Left lobe of liver (tissue), 2 donors: ENCODE results near the gene GALNT12. TPM values are rescaled to one million over a fixed set of nuclear protein-coding genes. Genes with fewer than 3 reads are reported as not detected.

Experiments
- ATAC-seq: fragments of 200-7000 bp; cut with Tn5 transposase; one replicate; pipeline ENCODE4 v1.9.1; 2020; ENCODE audit warnings: mild to moderate bottlenecking, moderate library complexity
- DNase-seq: peaks from one replicate; pipeline ENCODE4 v3.0.0-alpha.2; 2020; ENCODE audit warnings: low spot score
- total RNA-seq: library from RNA; stranded (reverse); gene quantifications from one replicate; pipeline ENCODE4 v1.2.1, GENCODE V29; 2021
- donor health status: DM: no; HTN: no; CAD: no; lungs with moderate emphysema.
- donor health status: DM: no; HTN: yes; CAD: no.

GALNT12 gene
- total RNA-seq, 1 donor from 2014 or later = 0.35 TPM

GRCh38 chr9:98877311-98877710, 69.8 kb downstream of the GALNT12 start:
- DNase-seq (peak; percentile 24), ATAC-seq (no peak)

- DNase-seq = peak; percentile 14
- peak; percentile 51 for ATAC-seq
Observed at GRCh38 chr9:98879094-98879962, 71.9 kb downstream of the GALNT12 start.

DNA sequence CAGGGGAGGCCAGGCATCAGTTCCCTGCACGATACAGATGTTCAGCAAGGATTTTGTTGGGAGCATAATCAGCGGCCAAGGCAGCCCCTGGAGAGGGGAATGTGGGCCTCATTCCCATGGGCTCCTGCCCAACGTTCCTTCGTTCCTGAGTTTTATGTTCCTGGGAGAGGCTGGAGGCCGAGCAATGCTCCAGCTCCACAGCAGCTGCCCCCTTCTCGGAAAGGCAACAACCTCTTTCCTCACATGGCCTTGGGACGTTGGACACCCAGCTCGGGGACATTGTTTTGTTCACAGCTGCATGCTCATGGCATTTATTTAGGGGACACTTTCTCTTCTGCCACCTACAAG, 72.5 kb downstream of the GALNT12 start:
- peak; percentile 16 for DNase-seq
- ATAC-seq = no peak

DNA sequence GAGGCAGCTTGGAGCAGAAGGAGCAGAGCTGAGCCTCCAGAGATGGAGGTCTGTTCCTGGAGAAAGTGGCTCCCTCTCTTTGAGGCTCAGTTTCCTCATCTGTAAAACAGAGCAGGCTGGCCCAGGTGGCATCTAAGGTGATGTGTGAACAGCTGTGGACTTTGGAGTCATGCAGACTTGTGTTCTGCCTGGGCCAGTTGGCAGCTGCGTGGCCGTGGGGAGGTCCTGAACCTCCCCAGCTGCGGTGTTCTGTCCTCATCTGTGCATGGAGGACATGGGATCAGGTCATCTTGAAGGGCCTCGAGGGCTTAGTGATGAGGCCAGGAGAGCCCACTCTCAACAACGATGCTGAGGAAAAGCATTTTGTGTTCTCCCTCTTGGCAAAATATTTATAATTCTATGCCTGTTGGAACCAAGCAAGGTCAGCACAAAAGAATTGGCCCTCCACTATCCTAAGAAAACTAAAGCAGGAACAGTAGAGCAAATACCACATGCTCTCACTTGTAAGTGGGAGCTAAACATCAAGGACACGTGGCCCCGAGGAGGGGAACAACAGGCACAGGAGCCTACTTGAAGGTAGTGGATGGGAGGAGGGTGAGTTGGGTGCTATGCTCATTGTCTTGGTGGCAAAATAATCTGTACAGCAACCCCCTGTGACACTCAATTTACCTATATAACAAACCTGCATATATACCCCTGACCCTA, 73.0 kb downstream of the GALNT12 start:
- DNase-seq (peak; percentile 34), ATAC-seq (peak; percentile 83)

DNA sequence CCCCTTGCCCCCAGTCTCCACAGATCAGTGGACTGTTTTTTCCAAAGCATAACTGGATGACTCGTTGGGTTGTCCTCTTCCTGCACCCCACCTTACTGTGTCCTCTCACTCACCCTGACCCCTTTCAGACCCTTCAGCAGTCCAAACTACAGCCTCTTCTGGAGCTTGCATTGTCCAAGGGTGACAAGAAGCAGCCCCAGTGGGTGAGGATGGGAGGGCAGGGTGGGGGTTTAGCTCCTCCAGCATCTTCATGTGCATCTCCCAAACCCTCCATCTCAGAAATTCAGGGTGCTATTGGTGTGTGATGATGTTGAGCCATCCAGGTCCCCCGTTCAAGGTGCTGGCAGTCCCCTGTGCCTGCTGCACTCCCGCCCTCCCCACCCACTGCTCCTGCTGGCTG, 73.9 kb downstream of the GALNT12 start:
- DNase-seq (peak; percentile 28), ATAC-seq (no peak)

- DNase-seq (peak; percentile 12), ATAC-seq (no peak)
Observed at GRCh38 chr9:98881836-98882568, 74.5 kb downstream of the GALNT12 start.

- DNase-seq (peak; percentile 5), ATAC-seq (no peak)
Observed at GRCh38 chr9:98882569-98882923, 75.1 kb downstream of the GALNT12 start.

DNA sequence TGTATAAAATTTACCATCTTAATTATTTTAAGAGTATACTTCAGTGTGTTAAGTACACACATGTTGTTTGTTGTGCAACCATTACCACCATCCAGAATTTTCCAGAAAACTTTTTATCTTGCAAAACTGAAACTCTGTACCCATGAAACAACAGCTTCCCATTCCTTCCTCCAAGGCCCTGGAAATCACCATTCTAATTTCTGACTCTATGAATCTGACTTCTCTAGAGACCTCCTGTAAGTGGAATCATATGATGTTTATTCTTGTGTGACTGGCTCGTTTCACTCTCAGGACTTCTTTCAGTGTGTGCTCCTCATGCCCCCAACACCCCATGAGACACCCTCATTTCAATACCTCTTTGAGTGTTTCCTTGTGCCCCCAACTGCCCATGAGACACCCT, 75.8 kb downstream of the GALNT12 start:
- no peak for ATAC-seq

DNA sequence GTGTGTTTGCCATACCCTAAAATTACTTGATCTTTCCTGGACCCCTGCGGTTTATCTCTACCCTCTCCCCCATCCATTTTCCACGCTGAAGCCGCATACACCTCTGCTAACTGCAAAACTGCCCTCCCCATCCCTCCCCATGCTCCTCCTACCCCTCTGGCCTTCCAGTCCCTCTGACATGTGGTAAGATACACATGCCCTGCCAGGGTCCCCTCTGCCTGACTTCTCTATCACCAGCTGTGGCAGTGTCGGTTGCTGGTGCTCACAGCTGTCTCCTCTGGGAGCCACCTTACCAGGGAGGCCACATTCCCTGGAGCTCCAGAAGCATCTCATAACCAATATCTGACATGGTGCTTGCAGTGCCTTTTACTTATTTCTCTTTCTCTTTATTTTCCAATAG, 77.4 kb downstream of the GALNT12 start:
- peak; percentile 10 for DNase-seq
- ATAC-seq = no peak

More for the DNA sequence above, 75.8 kb downstream of the GALNT12 start:
- no peak for DNase-seq

DNA sequence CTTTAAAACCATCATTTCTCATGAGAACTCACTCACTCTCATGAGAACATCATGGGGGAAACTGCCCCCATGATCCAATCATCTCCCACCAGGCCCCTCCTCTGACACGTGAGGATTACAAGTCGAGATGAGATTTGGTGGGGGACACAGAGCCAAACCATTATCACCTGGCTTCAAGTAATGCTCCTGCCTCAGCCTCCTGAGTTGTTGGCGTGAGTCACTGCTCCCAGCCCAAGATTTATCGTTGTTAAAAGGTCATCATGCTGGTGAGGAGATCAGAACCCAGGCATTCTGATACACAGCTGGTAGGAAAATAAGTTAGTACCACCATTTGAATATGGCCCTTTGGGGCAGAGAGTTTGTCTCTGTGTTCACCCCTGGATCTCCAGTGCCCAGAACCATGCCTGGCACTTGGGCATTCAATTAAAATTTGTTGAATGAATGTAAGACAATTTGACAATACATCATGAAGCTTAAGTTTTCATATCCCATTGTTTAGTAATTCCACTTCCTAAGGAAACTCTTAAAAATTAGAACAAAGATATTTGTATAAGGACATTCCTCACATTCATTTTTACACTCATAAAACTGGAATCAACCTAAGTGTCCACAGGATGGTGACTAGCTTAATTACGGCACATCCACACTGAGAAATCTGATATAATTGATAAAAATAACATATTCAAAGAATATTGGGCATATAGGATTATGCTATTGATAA, 78.3 kb downstream of the GALNT12 start:
- DNase-seq = peak; percentile 3
- no peak for ATAC-seq

DNA sequence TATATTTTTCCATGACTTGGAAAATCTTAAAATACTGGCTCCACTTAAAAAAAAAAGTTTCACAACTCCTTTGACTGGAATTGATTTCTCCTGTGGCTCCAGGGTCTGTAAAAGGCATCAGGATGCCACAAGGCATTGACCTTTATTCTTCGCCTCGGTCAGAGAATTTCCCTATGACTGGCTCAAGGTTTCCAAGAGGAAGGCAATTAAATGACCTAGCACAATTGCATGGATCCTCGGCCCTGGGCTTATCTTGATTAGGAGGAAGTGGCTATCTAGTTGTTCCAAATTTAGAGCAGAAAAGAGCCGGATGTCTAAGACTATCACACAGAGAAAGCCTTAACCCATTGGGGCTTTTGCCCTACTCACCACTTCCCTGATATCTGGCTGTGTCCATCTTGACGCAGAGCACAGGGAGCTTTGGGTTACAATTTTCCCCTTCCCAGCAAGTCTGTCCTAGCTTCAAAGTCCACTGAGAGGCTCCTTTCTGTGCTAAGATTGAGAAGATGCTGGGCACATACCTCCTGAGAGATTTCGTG, 79.3 kb downstream of the GALNT12 start:
- DNase-seq (peak; percentile 11), ATAC-seq (peak; percentile 26)

GRCh38 chr9:98887918-98888510, 80.5 kb downstream of the GALNT12 start:
- ATAC-seq (no peak), DNase-seq (peak; percentile 29)

- ATAC-seq (no peak), DNase-seq (no peak)
Observed at GRCh38 chr9:98888801-98889421, 81.4 kb downstream of the GALNT12 start.

DNA sequence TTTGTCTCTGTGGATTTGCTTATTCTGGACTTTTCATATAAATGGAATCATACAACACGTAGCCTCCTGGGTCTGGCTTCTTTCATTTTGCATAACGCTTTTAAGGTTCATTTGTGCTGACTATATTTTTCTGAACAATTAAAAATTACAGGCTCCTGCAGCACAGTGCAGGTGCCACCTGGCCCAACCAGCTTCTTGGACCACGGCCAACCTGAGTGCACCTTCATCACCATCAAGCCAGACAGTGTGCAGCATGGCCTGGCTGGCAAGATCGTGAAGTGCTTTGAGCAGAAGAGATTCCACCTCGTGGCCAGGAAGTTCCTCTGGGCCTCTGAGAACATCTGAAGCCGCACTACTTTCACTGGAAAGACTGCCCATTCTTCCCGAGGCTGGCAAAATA, 82.8 kb downstream of the GALNT12 start:
- no peak for ATAC-seq

GRCh38 chr9:98892288-98892687, 84.8 kb downstream of the GALNT12 start:
- no peak for ATAC-seq

More for the DNA sequence above, 82.8 kb downstream of the GALNT12 start:
- DNase-seq = peak; percentile 16

DNA sequence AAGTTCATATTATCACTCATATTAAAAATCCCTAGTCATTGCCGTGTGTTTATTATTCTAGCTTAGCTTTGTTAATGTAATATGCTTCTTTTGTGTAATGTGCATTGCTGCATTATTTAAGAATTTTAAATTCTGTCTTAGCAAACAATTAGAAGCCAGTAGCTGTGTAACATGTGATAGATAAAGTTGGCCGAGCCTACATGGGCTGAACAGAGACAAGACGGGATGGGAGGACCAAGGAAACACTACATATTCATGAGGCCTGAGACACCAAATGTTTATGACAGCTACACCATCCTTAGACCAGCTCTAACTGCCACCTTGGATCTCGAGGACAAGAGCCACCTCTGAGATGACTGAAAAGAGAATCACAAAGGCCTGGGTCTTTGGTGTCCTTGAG, 85.2 kb downstream of the GALNT12 start:
- ATAC-seq (no peak), DNase-seq (peak; percentile 4)

More at GRCh38 chr9:98892288-98892687, 84.8 kb downstream of the GALNT12 start:
- DNase-seq = no peak

DNA sequence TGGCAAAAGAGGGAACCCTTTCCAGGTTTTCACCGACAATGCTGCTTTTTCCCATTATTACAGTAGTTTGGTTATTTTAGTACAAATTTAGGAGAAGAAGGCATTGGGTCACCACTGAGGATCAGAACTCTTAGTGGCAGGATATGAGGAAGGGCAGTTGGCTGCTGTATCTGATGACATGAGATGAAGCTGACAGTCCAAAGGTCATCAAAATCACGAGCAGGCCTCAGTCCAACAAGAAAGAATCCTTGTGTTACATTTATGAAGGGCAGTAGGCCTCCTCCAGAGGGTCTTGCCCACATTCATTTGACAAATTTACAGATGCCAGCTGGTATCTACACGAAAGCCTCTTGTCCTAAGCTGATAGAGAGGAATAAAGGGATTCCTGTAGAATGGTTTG, 86.7 kb downstream of the GALNT12 start:
- DNase-seq (no peak), ATAC-seq (no peak)

GRCh38 chr9:98894761-98895160, 87.3 kb downstream of the GALNT12 start:
- ATAC-seq (no peak), DNase-seq (no peak)

DNA sequence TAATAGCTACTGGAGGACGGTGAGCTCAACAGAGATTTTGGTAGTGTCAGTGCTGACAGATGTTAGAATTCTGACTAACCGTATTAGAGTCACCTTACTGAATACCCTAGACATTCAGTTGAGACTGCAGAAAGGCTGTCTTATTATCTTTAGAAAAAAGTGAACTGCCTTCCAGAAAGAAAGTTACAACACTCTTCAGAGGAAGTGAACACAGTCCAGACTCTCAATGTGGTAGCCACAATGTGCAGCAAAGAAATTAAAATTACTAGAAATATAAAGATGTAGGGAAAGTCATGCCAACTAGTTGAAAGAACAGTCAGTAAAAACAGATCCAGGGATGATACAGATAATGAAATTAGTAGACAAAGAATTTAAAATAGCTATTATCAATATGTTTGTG, 89.2 kb downstream of the GALNT12 start:
- DNase-seq (no peak), ATAC-seq (no peak)

GRCh38 chr9:98897745-98898144, 90.3 kb downstream of the GALNT12 start:
- ATAC-seq (no peak), DNase-seq (no peak)
